NCI-H510A treated with DMSO at 0.1 percent for 48 hours (cell line): ENCODE data around the gene TSPAN12.
A peak's percentile ranks its signal among the peaks of the same experiment; 100 is the strongest.

Experiments
- DNase-seq: peaks from one replicate; lab custom pipeline; 2025; lab: John Stamatoyannopoulos, UW

Gene TSPAN12

DNA sequence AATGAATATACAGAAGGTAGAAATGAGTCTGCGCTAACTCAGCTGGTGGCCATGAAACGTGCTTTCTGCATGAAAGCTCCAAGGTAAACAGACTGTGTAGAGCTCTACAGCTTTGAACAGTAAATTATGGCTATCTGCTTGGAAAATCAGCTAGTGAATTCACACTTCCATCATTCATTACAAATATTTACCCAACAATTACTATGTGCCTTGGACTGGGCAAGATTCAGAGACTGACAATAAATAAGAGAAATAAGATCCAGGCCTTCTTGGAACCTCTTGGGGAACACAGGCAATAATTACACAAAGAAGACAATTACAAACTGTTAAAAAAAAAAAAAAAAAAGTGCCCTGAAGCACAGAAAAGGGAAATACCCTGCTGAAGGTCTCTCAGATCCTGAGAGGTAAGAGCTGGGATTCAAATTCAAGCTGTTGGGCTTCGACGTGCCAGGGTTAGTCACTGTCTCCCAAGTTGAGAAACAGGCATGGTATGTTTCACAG, 15.8 kb downstream of the TSPAN12 start:
- DNase-seq = peak; percentile 70

DNA sequence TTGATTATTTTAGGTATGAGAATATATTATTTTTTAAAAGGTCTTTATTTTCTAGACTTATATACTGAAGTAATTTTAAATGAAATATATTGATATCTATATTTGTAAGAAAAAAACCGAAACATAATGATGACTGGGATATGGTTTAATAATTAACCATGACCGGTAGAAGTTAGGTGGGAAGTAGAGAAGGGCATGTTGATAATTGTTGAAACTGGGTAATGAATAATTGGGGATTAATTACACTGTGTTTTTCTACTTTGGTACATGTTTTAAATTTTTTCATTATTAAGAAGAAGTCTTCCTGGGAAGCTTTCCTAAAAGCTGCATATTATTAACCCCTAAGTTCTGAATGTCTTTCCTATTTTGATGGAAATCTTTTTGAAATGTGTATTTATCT, 16.3 kb downstream of the TSPAN12 start:
- no peak for DNase-seq

DNA sequence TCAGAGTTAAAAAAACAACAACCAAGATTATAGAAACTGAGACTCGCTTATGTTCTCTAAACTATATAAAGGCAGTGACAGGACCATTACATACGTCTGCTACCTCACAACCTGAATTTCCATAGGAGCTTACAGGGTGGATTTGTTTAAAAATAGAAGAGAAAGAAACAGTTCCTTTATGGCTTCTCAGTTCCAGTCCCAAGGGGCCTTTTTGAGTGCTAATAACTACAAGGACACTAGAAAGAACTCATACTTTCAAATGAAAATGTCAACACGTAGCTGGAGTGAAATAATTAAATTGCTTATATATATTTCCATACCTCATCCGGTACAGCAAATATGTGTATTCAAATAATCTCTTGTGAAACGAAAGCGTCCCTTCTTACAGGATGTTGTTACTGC, 19.7 kb downstream of the TSPAN12 start:
- no peak for DNase-seq

DNA sequence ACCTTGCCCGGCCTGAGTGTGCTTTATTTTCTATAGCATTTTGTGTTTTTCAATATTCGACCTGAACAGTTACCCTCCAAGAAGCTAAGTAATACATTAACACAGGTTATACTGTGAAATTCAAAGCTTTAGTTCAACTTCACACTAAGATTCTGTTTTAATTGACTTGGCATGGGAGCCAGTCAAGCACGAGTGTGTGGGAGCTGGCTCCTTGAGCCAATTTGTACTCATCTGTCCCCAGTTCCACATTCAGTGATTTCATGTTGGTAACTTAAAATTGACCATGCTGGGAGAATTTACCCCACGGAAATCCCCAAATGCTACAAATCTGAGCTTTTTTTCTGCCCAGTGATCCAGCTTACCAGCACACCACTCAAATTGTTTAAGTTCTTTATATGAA, 20.3 kb downstream of the TSPAN12 start:
- DNase-seq = no peak

DNA sequence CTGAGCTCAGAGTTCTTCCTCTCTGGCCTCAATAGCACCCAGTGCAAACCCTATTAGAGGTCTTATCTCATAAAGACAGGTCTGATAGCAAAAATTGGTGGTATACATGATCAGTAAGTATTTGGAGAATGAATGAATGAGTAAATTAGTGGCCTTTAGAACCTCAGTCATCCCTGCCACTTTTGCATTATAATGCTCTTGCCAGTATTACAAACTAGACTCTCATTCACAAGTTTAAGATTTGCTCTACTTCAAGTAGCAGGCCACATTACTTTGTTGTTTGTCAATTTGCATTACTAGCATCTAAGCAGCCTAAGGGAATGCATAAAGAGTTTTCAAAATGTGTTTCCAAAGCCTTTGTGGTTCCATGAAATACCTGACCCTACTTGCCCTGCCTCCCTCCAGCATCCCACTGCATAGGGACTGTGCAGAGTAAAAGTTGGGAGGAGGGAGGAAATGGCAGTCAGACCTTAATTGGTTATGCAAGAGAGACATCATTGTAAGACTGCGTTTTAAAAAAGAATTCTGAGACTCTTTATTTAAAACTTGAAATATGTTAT, 21.3 kb downstream of the TSPAN12 start:
- DNase-seq = no peak

DNA sequence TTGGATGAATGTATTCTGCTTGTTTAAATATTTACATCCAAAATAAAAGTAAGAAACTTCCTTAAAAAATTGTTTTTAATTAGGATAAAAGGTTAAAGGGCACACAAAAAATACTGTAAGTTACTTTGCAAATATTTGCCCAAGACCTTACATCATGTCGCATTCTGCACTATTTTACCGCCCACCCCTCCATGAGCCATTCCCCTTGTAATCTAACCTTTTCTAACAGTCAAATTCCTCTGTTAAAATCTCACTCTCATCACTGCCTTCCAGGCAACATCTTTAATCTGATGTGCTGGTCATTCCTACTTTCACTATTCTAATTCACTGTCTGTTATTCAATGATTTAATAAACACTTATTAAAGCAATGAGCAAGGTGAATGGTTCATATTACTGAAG, 23.2 kb downstream of the TSPAN12 start:
- no peak for DNase-seq

DNA sequence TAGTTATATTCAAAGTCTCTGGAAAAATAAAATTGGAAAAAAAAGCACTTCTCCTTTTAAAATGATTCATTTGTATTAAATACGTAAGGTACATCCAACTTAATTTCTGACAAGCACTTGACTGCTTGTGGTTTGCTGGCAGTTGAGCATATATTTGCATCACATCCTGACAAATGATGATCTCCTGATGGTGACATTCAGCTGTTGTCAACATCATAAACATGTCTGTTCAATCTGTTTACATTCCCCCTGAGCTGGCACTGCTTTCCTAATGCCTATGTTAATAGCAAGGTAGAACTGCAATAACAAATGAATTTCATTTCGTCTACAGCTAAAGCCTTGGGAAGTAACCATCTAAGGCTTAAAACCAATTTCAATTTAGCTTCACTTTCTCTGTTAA, 24.4 kb downstream of the TSPAN12 start:
- peak; percentile 67 for DNase-seq

DNA sequence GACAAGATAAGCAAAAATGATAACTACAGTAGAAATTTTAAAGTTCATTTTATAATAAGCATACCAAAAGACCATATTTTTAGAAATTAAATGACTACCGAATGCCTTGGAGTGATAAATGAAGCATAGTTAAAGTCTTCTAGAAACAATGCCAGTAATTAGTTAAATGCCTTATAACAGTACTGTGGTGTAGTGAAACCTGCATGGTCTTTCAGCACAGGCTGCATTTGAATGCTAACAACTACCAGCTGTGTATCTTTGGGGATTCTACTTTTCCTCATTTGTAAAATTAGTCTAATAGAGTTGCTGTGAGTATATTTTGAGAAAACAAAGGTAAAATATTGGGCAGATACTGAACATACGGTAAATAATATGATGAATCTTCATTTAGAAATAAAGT, 25.1 kb downstream of the TSPAN12 start:
- DNase-seq = no peak

DNA sequence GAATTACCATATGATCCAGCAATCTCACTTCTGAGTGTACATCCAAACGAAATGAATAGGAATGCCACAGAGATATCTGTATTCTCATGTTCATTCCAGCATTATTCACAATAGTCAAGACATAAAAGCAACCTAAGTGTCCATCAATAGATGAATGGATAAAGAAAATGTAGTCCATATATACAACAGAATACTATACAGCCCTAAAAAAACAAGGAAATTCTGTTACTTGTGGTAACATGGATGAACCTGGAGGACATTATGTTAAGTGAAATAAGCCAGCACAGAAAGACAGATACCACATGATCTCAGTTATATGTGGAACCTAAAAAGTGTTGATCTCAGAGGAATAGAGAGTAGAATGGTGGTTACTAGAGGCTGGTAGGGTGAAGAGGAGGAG, 26.7 kb downstream of the TSPAN12 start:
- no peak for DNase-seq

DNA sequence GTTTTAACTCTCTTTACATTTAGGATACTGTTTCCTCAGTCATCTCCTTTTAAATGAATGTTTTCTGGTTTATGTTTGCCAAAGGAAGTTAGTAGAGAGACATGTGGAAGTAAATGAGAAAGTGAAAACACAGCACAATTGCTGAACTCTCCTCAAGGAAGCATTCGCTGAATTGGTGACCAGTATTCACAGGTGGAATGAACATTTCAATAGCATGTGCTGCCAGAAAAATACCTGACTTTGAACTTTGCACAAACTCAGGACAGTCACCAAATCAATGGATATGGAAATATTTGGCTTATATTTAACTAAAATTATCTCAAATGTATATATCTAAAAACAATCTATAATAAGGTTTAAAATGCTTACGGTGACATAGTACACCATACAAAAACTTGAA, 28.5 kb downstream of the TSPAN12 start:
- no peak for DNase-seq

DNA sequence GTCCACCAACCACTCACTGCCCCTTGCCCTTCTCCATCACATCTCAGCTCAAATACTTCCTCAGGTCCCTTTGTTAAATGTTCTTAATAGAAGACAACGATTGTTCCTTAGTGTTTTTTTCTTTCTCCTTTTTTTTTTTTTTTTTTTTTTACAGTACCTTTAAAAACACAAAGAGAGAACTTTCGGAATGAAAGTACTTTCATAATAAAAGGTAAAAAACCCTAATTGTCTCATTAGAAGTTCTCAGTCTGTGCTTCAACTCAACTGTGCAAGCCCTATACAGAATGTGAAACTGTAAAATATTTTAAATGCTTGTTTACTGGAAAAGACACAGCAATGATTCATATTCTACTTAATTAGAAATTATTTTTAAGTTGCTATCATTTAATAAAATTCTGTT, 29.4 kb downstream of the TSPAN12 start:
- DNase-seq = no peak

DNA sequence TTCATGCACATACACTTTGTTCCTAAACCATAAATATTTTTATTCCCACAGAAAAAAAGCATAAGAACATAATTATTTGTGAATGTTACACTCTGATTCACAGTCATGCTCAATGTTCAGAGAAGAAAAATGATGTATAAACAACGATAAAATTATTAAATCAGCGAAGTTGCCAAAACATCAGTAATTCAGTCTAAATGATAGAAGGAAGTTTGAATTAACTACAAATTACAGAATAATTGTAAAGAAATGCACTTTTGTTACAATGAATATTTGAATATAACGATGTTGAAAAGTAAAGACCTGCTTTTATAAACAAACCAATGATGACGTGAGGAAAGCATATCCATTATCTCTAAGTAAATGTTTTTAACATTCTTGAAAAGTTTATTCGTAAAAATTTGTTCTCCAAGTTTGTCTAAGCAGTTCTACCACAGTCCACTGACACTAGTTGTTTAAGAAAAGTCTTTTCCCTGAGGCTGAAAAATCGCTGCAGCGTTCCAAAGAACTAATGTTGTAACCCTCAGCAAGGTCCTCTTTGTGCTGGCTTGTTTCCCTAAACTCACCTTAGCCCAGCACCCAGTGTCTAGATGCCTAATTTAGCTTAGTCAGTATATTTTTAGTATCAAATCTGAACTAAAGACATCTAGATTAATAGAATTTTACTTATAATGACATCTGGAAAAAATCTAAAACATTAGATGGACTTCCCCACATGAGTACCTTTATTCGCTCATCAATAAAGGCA, 30.4 kb downstream of the TSPAN12 start:
- DNase-seq = no peak

DNA sequence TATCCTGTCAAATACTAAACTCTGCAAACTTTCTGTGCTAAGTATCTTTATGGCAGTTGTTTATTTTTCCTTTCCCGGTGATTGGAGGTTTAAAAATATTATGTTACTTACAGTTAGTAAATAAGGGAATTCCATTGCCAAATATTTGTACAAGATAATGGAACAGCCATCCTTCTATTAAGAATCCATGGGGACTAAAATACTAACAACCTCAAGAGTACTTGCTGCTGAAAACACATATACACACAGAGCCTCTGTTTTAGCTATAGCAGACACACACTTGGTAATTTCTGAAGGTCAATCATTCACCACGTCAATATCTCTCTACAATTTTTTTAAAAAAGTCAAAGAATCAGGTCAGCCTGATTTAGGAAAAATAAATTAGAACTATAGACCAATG, 32.4 kb downstream of the TSPAN12 start:
- no peak for DNase-seq

DNA sequence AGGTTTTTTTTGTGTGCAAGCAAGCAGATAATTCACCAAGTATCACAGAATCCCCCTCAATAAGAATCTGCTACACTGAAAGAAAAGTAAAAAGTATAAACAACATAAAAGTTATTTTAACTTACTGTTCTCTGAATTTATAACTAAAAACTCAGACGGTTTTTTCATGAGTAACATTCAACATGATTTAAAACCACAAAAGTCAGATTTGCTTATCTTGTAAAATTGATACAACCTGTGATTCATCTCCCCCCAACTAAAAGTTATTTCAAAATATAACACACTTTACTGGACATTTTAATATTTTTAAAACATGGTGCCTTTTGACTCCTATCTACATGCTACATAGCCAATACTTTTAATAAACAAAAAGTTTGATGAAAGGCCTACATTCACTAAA, 32.8 kb downstream of the TSPAN12 start:
- DNase-seq = no peak

DNA sequence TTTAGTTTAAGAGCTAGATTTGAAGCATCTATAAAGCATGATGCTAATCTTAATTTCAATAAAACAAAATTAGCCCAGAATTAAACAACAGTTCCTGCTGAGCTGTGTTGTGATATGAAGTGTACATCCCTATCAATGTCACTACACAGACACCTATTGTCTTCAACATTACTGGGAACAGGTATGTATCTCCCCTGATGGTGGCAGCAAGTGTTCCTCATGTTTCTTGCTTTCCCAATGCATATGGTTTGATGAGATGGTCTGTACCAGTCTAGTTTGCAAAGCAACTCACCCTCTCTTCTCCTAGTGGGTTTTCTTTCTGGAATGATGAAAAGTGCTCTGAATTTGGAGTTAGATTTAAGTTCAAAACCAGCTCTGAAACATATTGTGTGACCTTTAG, 38.1 kb downstream of the TSPAN12 start:
- DNase-seq = no peak

DNA sequence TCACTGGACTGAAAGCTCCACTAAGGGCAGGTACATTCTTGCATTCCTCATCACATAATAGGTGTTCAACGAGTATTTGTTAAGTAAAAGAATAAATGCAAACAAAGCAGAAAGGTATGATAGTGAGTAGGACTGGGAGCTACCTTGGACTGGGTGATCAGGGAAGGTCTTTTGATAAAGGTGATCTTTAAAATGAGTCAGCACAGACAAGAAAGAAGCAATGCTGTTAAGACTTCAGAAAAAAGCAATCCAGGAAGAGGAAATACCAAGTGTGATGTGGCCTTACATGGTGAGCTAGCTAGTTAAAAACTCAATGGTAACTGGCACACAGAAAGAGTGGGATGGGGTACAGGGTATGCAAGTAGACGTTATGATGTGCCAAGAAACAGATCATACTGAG, 40.1 kb downstream of the TSPAN12 start:
- DNase-seq = no peak

DNA sequence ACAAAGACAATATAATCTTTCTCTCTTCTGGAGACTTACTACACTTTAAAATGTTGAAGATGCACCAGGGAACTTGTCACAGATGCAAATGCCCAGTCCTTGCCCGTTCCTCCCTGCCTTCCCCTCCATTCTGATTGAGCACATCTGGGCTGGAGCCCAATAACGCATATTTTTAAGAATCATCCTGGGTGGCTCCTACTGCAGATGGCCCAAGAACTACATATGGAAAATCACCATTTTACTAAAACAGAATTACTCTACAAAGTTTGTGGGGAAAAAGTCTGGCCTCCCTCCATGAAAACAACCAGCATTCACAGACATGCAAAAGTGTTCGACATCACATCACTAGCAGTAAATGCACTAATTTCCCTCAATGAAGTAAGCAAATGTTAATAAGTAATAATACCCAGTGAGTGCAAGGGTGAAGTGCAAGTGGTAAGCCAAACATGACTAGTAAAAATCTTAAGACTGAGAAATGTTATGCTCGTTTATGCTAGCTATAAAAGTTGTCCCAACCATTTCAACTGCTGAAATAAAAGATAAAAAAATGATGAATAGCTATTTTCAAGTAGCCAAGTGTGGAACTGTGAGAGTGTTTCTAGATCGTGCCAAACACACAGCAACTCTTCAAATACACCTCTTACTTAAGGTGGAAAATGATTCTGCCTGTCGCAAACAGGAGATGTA, 43.5 kb downstream of the TSPAN12 start:
- DNase-seq = no peak

DNA sequence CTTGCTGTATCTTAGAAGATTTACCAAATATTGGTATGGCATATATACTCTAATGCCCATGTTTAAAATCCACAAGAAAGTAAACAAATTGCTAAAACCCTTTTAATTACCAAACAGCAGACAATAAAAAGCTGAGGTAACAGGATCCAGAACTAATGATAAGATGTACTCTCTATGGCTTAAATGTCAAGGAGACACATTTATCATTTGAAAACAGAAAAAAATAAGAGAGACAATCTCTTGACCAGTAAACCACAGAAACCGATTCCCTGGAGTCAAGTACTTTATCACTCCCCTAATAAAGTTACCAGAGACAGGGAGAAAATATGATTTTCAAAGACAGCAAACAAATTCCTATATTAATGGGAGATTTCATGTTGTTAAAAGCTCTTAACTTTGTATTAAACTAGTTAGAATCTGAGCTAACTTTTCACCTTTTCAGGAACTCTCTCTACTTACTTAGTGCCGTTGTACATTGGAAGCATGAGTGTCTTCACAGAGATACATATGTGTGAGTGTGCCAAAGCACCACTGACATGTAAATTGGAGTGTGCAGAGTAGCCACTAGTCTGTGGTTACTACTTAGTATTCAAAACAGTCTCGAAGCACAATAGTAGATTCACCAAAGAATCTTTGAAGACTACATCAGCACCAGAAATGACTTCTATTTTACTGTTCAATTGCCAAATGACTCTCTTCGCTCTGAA, 44.2 kb downstream of the TSPAN12 start:
- DNase-seq = no peak

DNA sequence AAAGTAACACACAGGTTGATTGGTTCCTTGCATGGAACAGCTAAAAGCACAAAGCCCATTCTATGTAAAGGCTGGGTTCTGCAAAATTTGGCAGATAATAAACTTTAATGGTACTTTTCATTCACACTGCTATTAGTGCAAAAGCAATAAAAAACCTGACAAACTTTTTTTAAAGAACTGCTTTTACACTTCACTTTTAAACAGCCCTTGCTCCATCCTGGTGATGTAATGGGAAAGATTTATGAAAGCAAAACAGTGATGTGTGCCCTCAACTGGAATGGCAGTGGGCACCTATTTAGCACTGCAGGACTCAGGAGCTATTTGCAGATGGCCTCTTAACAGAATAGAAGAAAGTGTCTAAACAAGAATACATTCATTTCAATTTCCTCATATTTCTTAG, 44.9 kb downstream of the TSPAN12 start:
- DNase-seq = no peak

DNA sequence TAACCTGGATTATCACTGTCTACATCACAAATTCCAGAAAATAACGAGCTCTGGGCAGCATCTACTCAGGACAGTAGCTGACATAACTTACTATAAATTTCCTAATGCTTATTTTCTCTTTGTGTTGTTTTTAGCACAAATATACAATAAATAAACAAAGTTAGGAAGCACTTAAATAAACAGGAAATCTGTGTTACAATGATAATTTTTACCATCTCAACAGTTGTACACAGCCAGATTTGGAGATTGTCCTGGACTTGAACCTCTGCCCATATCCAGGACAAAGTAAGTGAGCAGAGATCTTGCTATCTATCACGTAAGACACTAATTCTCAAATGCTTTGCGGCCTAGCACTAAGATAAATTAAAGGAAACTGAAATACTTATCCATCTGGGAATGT, 48.7 kb downstream of the TSPAN12 start:
- no peak for DNase-seq

DNA sequence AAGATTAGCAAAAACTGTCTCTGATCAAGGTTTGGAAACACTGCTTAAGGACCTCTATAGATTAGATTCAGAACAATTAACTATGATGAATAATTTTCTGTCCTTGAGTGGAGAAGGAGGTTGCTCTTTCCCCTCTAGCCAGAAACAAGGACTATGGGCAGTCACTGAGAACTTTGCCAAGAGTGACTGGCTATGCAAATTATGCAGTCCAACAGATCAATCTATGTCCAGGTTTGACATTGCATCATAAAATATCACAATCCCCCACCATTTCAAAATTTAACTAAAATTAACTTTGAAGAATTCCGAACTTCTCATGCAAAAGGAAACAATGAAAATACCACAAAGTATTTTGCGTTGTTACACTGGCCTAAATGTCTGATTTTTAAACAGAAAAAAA, 50.6 kb downstream of the TSPAN12 start:
- no peak for DNase-seq

DNA sequence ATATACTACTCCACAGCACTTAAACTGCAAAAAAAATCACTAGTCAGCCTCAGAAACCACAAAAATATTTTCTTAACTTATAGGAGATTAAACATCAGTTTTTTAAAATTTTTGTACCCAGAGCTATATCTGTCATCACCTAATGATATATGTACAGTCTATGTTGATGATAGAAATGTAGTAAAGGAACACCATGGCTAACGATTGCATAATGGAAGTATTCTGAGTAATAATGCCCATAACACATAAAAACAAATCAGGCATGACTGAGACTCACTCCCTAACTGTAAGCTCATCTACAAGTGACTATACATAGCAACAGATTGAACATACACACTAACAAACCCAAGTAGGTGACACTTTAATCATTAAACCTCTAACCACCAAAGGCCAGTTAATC, 51.3 kb downstream of the TSPAN12 start:
- no peak for DNase-seq
